COLO829 (cell line): Measurements from ENCODE around the gene SCG3.

ENCODE experiments used
- DNase-seq: peaks from one replicate; pipeline ENCODE4 v3.0.0; 2012; ENCODE audit warnings: low spot score

Gene SCG3

GRCh38 chr15:51758645-51759044, 77.3 kb downstream of the SCG3 start:
- no peak for DNase-seq

GRCh38 chr15:51759557-51760070, 78.3 kb downstream of the SCG3 start:
- DNase-seq: peak; percentile 33

GRCh38 chr15:51760805-51761204, 79.5 kb downstream of the SCG3 start:
- no peak for DNase-seq

- peak; percentile 69 for DNase-seq
Measured at GRCh38 chr15:51765751-51766150, 84.4 kb downstream of the SCG3 start.

- DNase-seq: no peak
Measured at GRCh38 chr15:51766341-51766740, 85.0 kb downstream of the SCG3 start.

- no peak for DNase-seq
Measured at GRCh38 chr15:51768018-51768417, 86.7 kb downstream of the SCG3 start.
